OCI-LY3 (cell line): ENCODE data around the gene TMEM126B.

Experiments
- H2AFZ ChIP-seq: fragments of 200-600, 300-600 bp; shearing (Covaris generic); 2 replicates; pipeline ENCODE4 v1.6.0; 2014; ENCODE audit warnings: antibody characterized with exemption, low read depth, low read length
- H3K27ac ChIP-seq: fragments of 200-600, 300-600 bp; sonication (generic); 2 replicates; pipeline ENCODE4 v1.5.1; 2014; ENCODE audit warnings: mild to moderate bottlenecking, low read length, moderate library complexity, mixed read lengths
- H3K27me3 ChIP-seq: fragments of 200-600, 300-600 bp; sonication (generic); 2 replicates; pipeline ENCODE4 v1.6.1; 2014; ENCODE audit warnings: low read depth, low read length, mixed read lengths
- H3K36me3 ChIP-seq: fragments of 200-600, 300-600 bp; sonication (generic); replicated peaks from 2 replicates; pipeline ENCODE3; 2014; ENCODE audit warnings: low read depth, low read length, mixed read lengths
- H3K4me1 ChIP-seq: fragments of 300-600, 200-600 bp; sonication (generic); 2 replicates; pipeline ENCODE4 v1.6.1; 2014; ENCODE audit warnings: low read length, mixed read lengths
- H3K4me2 ChIP-seq: fragments of 200-600, 300-600 bp; sonication (generic); 2 replicates; pipeline ENCODE4 v1.6.1; 2014; ENCODE audit warnings: low read length, mixed read lengths
- H3K4me3 ChIP-seq: fragments of 300-600, 200-600 bp; sonication (generic); 2 replicates; pipeline ENCODE4 v1.5.1; 2014; ENCODE audit warnings: antibody characterized with exemption, mild to moderate bottlenecking, low read length, moderate library complexity
- H3K79me2 ChIP-seq: fragments of 300-600, 200-600 bp; shearing (Covaris generic); 2 replicates; pipeline ENCODE4 v1.6.1; 2014; ENCODE audit warnings: mild to moderate bottlenecking, low read length, mixed read lengths
- H3K9ac ChIP-seq: fragments of 300-600, 200-600 bp; shearing (Covaris generic); 2 replicates; pipeline ENCODE4 v1.6.0; 2014; ENCODE audit warnings: mild to moderate bottlenecking, low read length, moderate library complexity
- H3K9me3 ChIP-seq: fragments of 200-600, 300-600 bp; shearing (Covaris generic); 2 replicates; pipeline ENCODE4 v1.6.1; 2014; ENCODE audit warnings: low read length, mixed read lengths; ENCODE audit not compliant: insufficient read depth
- H4K20me1 ChIP-seq: fragments of 200-600, 300-600 bp; sonication (generic); 2 replicates; pipeline ENCODE4 v1.6.1; 2016; ENCODE audit warnings: low read length, mixed read lengths; ENCODE audit not compliant: insufficient read depth
- CTCF ChIP-seq: fragments of 200-600, 300-600 bp; sonication (generic); IDR thresholded peaks from 2 replicates; pipeline ENCODE4 v1.5.1; 2014; ENCODE audit warnings: antibody characterized with exemption, low read length, low read depth
- EZH2phosphoT487 ChIP-seq: fragments of 200-600 bp; shearing (Covaris generic); IDR thresholded peaks from 2 replicates; pipeline ENCODE4 v1.6.1; 2018; ENCODE audit warnings: antibody characterized with exemption, mixed run types, low read depth

The TMEM126B gene

DNA sequence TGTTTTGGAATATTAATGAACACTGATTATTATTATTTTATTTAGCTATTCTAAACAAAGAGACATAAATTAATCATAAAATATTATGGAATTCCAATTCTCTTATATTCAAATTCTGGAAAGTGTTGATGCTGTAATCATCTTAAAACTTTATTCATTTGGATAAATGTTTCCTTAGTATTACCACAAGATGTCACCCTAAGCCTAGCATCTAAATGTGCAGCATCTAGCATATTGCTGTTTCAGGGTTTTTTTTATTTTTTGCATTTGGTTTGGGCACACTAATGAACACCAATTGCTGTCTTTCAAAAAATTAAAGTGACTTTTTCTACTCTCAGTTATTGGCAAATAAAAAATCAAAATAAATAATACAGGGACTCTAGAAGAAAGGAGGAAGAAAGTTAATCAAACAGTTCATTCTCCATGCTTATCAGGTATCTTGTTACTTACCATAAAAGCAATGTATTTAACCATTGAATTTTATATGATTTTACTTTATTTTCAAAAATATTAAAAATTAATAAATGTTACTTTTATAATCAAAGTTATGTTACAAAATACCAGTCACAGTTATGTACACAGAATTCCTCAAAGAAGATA is 33.0 kb upstream of the TMEM126B start:
- H3K27me3 ChIP-seq: no peaks in the 10 kb centered on the region
- H3K4me2 ChIP-seq: no peak overlapping the region
- H3K4me3 ChIP-seq: no peak overlapping the region
- TF ChIP-seq CTCF: peak; percentile 84
- TF ChIP-seq EZH2phosphoT487: no peak
- H3K79me2 ChIP-seq: no peaks in the 10 kb centered on the region
- peaks cover 4% of the 10 kb centered on the region; the same call in 1 of the 2 replicates for H3K4me1 ChIP-seq
- no peaks in the 10 kb centered on the region for H3K36me3 ChIP-seq
- no peak overlapping the region for H2AFZ ChIP-seq
- no peaks in the 10 kb centered on the region for H3K9me3 ChIP-seq
- no peaks in the 10 kb centered on the region for H4K20me1 ChIP-seq
- no peak overlapping the region for H3K9ac ChIP-seq
- H3K27ac ChIP-seq: no peak overlapping the region

DNA sequence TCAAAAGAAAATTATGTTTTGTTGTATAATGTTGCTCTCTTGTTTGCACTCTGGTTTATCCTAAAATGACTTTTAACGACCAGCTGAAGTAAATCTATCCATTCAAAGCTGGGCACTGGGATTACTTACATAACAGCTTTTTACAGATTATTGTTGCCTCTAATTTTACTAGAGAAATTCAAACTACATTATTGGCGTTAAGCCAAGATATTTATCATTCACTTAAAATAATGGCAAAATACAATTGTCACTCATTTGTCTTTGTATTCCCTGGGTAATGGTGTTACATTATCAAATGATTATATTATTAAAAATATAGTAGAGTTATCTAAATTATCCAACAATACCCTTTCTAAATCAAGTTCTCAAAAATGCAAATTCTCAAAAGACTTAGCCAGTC is 31.5 kb upstream of the TMEM126B start:
- Histone ChIP-seq H3K9me3 (no peaks in the 10 kb centered on the region), H3K4me2 (no peak overlapping the region), H3K36me3 (no peaks in the 10 kb centered on the region), H4K20me1 (no peaks in the 10 kb centered on the region), H2AFZ (no peak overlapping the region), H3K9ac (no peak overlapping the region), H3K4me1 (peaks cover 4% of the 10 kb centered on the region; the same call in 1 of the 2 replicates), H3K4me3 (no peak overlapping the region), H3K79me2 (no peaks in the 10 kb centered on the region), H3K27me3 (no peaks in the 10 kb centered on the region), H3K27ac (no peak overlapping the region)
- TF ChIP-seq CTCF: no peak

GRCh38 chr11:85599083-85599482 is 29.3 kb upstream of the TMEM126B start:
- Histone ChIP-seq H3K79me2 (no peaks in the 10 kb centered on the region), H3K9me3 (no peaks in the 10 kb centered on the region), H2AFZ (no peak overlapping the region), H3K36me3 (no peaks in the 10 kb centered on the region), H4K20me1 (no peaks in the 10 kb centered on the region), H3K27ac (no peak overlapping the region), H3K4me2 (no peak overlapping the region), H3K4me1 (no peaks in the 10 kb centered on the region), H3K27me3 (no peaks in the 10 kb centered on the region), H3K9ac (no peak overlapping the region), H3K4me3 (no peak overlapping the region)
- no peak for TF ChIP-seq CTCF
- TF ChIP-seq EZH2phosphoT487: no peak

DNA sequence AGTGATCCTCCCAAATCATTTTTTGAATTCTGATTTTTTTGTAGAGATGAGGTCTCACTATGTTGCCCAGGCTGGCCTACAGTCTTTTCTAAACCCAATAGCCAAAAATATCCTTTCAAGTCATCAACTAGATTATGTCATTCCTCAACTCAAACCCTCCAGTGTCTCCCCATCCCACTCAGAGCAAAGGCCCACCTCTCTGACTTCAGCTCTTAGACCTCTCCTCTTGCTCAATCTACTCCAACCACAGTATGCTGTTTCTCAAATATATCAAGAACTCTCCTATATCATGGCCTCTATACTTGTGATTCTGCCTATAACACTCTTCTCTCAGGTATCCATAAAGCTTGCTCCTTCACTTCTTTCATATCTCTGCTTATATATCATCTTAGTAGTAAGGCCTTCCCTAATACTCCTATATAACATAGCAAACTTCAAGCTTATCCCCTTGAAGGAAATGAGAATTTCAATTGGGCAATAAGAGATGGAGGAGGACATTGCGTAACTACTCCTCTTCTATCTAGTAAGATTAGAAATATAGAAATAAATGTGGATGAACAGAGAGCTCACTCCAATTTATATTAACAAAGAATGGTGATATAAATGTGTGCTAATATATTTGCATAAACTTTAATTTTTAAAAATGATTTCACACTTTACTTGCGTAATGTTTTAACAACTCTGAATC is 25.7 kb upstream of the TMEM126B start:
- Histone ChIP-seq H3K4me2 (no peak overlapping the region), H3K9me3 (no peaks in the 10 kb centered on the region), H3K27ac (no peak overlapping the region), H3K9ac (no peak overlapping the region), H4K20me1 (no peaks in the 10 kb centered on the region), H3K36me3 (no peaks in the 10 kb centered on the region), H3K27me3 (no peaks in the 10 kb centered on the region), H3K79me2 (no peaks in the 10 kb centered on the region), H2AFZ (no peak overlapping the region), H3K4me3 (no peak overlapping the region), H3K4me1 (no peaks in the 10 kb centered on the region)
- TF ChIP-seq EZH2phosphoT487 (no peak), CTCF (no peak)
